Measurements from ENCODE around the gene SUOX. TPM values are rescaled to one million over a fixed set of nuclear protein-coding genes. Genes with fewer than 3 reads are reported as not detected.
A peak's percentile ranks its signal among the peaks of the same experiment; 100 is the strongest.

The SUOX gene
- total and polyA plus RNA-seq, 2 of the 4 experiments (the other 2 are of a cell fraction), result 17.8 to 19.4 TPM

DNA sequence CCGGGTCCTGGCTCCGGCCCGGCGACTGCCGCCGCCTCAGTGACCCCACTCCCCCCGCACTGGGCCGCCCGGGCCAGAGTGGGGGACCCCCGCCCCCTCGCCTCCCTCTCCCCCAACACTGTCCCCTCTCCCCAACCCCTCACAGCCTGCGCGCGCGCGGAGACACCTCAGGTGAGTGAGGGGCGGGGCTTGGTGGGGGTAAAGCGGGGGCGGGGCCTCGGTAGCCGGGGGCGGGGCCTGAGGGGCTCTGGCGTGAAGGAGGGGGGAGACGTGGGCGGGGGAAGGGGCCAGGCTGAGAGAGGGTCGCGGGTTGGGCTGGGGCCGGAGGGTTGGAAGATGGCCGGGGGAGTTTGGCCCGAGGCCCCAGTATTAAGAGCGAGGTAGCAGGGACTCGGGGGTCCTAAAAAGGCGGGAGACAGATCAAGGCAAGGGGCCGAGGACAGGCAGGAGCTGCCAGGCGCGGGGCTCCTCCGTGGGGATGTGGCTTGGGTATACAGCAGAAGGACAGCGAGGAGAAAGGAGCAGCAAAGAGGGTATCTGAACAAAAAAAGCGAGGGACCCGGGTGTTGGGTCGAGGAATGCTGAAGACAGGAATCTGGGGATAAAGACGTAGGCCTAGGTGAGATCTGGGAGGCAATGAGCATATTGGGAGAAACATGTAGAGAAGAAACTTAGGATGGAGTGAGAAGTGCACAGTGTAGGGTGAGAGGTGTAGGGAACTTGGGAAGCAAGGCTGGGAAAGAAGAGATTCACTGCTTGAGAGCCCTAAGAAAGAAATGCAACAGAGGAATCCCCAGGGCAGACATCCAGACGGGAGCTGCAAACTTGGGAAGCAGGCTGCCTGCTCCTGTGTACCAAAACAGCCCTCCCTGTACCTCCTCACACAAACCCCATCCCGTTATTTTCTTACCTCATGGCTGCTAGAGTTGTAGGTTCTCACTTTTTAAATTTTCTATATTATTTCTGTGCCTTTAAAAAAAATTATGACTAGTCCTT, 10.8 kb downstream of the SUOX start (continued):
- TF ChIP-seq CHD1 (IDR thresholded peaks at IDR 0.05; ENCODE audit: low read depth, low read length), result no peak
- TF ChIP-seq NFE2L2 (IDR thresholded peaks at IDR 0.05; ENCODE audit: low read depth, low read length), result no peak
- TF ChIP-seq POLR2A (IDR thresholded peaks at IDR 0.05; ENCODE audit: low read depth, low read length), result no peak

DNA sequence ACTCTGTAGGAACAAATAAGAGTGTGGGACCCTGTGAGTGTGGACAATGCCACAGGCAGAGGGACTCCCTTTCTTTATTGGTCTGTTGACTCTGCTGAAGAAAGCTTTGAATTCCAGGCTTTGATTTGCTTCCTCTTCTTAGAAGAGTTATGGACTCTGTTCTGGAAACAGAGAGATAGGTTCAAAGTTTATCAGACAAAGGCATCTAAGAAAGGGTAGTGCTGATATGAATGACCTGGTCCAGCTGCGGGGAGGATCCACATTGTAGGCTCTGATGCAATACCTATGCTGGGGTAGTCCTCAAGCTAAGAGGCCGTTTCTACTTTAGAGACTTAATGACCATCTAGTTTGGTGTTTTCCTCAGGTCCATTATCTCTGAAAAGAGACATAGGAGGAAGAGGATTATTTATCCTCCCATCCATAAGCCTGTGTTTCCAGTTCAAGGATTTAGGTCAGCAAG, 13.1 kb downstream of the SUOX start:
- Histone ChIP-seq H2AFZ (replicated peaks; ENCODE audit: low read length, poor library complexity) (no peak overlapping the region), H2AK5ac (ENCODE audit: low read depth, low read length) (no peak overlapping the region), H3K4ac (ENCODE audit: low read depth, low read length) (no peak overlapping the region), H3K9me1 (ENCODE audit: insufficient read depth, low read length) (peaks cover 7% of the 10 kb centered on the region), H3K9me3 (ENCODE audit: control insufficient read depth, insufficient read depth, low read length) (no peaks in the 10 kb centered on the region), H4K91ac (ENCODE audit: insufficient read depth, low read depth, low read length) (no peak overlapping the region), H3K27me3 (ENCODE audit: control insufficient read depth, insufficient read depth, low read length) (no peaks in the 10 kb centered on the region), H3K9ac (ENCODE audit: low read depth, low read length) (no peak overlapping the region), H2BK120ac (ENCODE audit: low read depth, low read length) (no peak overlapping the region), H3K4me3 (ENCODE audit: insufficient read depth, low read depth, low read length) (no peak overlapping the region), H2BK15ac (ENCODE audit: low read depth, low read length) (no peak overlapping the region), H3K79me1 (ENCODE audit: low read depth in 1 of 2, low read length in 2 of 2) (peaks cover 3 to 12% of the 10 kb centered on the region in 2 experiments; a peak in 3 of 4 replicates), H3K36me3 (ENCODE audit: control insufficient read depth, insufficient read depth, low read length) (no peaks in the 10 kb centered on the region; the same call in 1 of the 2 replicates), H3K56ac (ENCODE audit: extremely low read depth, insufficient read depth, low read length) (no peak overlapping the region), H3K14ac (replicated peaks; ENCODE audit: low read depth, low read length) (no peak overlapping the region), H3K4me1 (ENCODE audit: control insufficient read depth, insufficient read depth, low read length) (no peaks in the 10 kb centered on the region), H4K20me1 (ENCODE audit: insufficient read depth, low read length) (no peaks in the 10 kb centered on the region), H3K27ac (ENCODE audit: insufficient read depth, low read length) (no peak overlapping the region), H4K8ac (ENCODE audit: low read depth in 2 of 2, low read length in 2 of 2) (no peak overlapping the region), H3K18ac (ENCODE audit: low read depth, low read length) (no peak overlapping the region), H4K5ac (ENCODE audit: low read depth, low read length) (no peak overlapping the region), H2BK20ac (ENCODE audit: low read depth, low read length) (no peak overlapping the region), H2AK9ac (replicated peaks; ENCODE audit: low read depth, low read length, poor library complexity) (no peak overlapping the region), H2BK5ac (ENCODE audit: low read depth, low read length, poor library complexity, severe bottlenecking) (no peak overlapping the region), H3K23ac (ENCODE audit: low read depth, low read length) (no peak overlapping the region), H3K4me2 (ENCODE audit: low read depth, low read length) (no peak overlapping the region)
- intact Hi-C loops (cut with micrococcal nuclease) (no loop called here), dilution Hi-C loops (cut with HindIII; ENCODE audit: low sequenced_read_pairs, unreplicated experiment) (no loop called here), in situ Hi-C loops (cut with MboI; ENCODE audit: low sequenced_read_pairs) (no loop called here)
- no peak for DNase-seq
- BruUV-seq (replicated peaks), result no TSS peak
- ChIA-PET POLR2A (ENCODE audit: unreplicated experiment) (no interaction called here), CTCF (no interaction called here)
- ATAC-seq (ENCODE audit: low read depth), result no peak
- TF ChIP-seq MAFK (IDR thresholded peaks at IDR 0.05; ENCODE audit: low read depth, low read length) (no peak), CEBPB (IDR thresholded peaks at IDR 0.05; ENCODE audit: low read depth, low read length) (peak; percentile 53)
- no CpG with 5 or more reads among the region's 2 CpGs for WGBS, 2 experiments (ENCODE audit: extremely low coverage in 2 of 2, insufficient read length in 1 of 2)

All from IMR-90 (cell line).